A549 (cell line): ENCODE results near the gene ATG2A. TPM values are rescaled to one million over a fixed set of nuclear protein-coding genes. Genes with fewer than 3 reads are reported as not detected.

Experiments
- ATAC-seq, 2 experiments: fragments of 200-7000 bp in 1 of 2; fragments of >200 bp in 1 of 2; cut with Nextera tagmentation in 1 of 2; cut with Tn5 transposase in 1 of 2; 3 replicates each; pipeline versions ENCODE4 v1.8.0 to v1.9.1; 2018 to 2020; ENCODE audit warnings: mild to moderate bottlenecking in 1 of 2, moderate library complexity in 1 of 2
- CTCF ChIA-PET: fragments of 300-600 bp; sonication (Branson Sonifier 250); formaldehyde crosslinking; extraction: SDS; loops from one replicate; lab custom pipeline; 2021; ENCODE audit warnings: antibody characterized with exemption, inconsistent platforms; lab: Yijun Ruan, JAX
- POLR2A ChIA-PET: fragments of 350-600 bp; formaldehyde crosslinking; extraction: SDS; loops from one replicate; lab custom pipeline; 2021; ENCODE audit warnings: antibody characterized with exemption, inconsistent platforms; lab: Yijun Ruan, JAX
- DNase-seq, 2 experiments: peaks; one replicate each; pipeline versions ENCODE4 v3.0.0 to v3.0.0-alpha.2; 2011 to 2016; ENCODE audit warnings: low read depth in 1 of 2, low spot score in 1 of 2
- FAIRE-seq: peaks from 2 replicates; lab custom pipeline; 2011; peaks lifted over from hg19 to GRCh38; lab: Jason Lieb, UNC
- H3K27ac ChIP-seq, 2 experiments: fragments of >200 bp; sonication (Bioruptor Twin); formaldehyde crosslinking; 3 replicates each; pipeline ENCODE4 v1.5.1; 2016 to 2017
- H3K4me1 ChIP-seq: fragments of >200 bp; sonication (Bioruptor Twin); formaldehyde crosslinking; 3 replicates; pipeline ENCODE4 v1.6.1; 2016
- H3K4me2 ChIP-seq: fragments of >200 bp; sonication (Bioruptor Twin); formaldehyde crosslinking; 3 replicates; pipeline ENCODE4 v1.6.1; 2016
- H3K4me3 ChIP-seq: fragments of >200 bp; sonication (Bioruptor Twin); formaldehyde crosslinking; 3 replicates; pipeline ENCODE4 v1.5.1; 2016
- H3K9me3 ChIP-seq: fragments of >200 bp; sonication (Bioruptor Twin); formaldehyde crosslinking; 3 replicates; pipeline ENCODE4 v1.6.1; 2016
- CBX8 ChIP-seq: fragments of 200-600 bp; sonication (generic); IDR thresholded peaks from 2 replicates; pipeline ENCODE4 v1.6.1; 2016
- CHD4 ChIP-seq: fragments of 200-600 bp; sonication (generic); IDR thresholded peaks from 2 replicates; pipeline ENCODE4 v1.6.1; 2016; ENCODE audit warnings: antibody characterized with exemption, mild to moderate bottlenecking, borderline replicate concordance
- E2F6 ChIP-seq: IDR thresholded peaks from 2 replicates; pipeline ENCODE4 v1.6.1; 2012; ENCODE audit warnings: low read depth, borderline replicate concordance
- EHF ChIP-seq: fragments of 250-450 bp; sonication (Bioruptor Pico); IDR thresholded peaks from 2 replicates; pipeline ENCODE4 v1.5.0; 2020; ENCODE audit warnings: mild to moderate bottlenecking
- ESRRA ChIP-seq: fragments of 150-350 bp; IDR thresholded peaks from 2 replicates; pipeline ENCODE4 v1.6.1; 2014; ENCODE audit warnings: mild to moderate bottlenecking, low read length, borderline replicate concordance
- FOXS1 ChIP-seq: fragments of 250-450 bp; sonication (Bioruptor Pico); IDR thresholded peaks from 2 replicates; pipeline ENCODE4 v1.5.0; 2020; ENCODE audit warnings: mild to moderate bottlenecking, moderate library complexity
- GATA3 ChIP-seq: IDR thresholded peaks from 2 replicates; pipeline ENCODE4 v1.6.1; 2012; ENCODE audit warnings: borderline replicate concordance
- HDAC2 ChIP-seq: fragments of 200-600 bp; sonication (generic); IDR thresholded peaks from 2 replicates; pipeline ENCODE4 v1.6.1; 2016
- HEYL ChIP-seq: fragments of 250-450 bp; sonication (Bioruptor Pico); IDR thresholded peaks from 2 replicates; pipeline ENCODE4 v1.8.0; 2021; ENCODE audit warnings: mild to moderate bottlenecking, moderate library complexity
- HOXA7 ChIP-seq: fragments of 250-450 bp; sonication (Bioruptor Pico); IDR thresholded peaks from 2 replicates; pipeline ENCODE4 v1.5.0; 2020; ENCODE audit warnings: mild to moderate bottlenecking, moderate library complexity
- HOXB13 ChIP-seq: fragments of 250-450 bp; sonication (Bioruptor Pico); IDR thresholded peaks from 2 replicates; pipeline ENCODE4 v1.5.0; 2020; ENCODE audit warnings: low read depth, mild to moderate bottlenecking, moderate library complexity
- HOXB5 ChIP-seq: fragments of 250-450 bp; sonication (Bioruptor Pico); IDR thresholded peaks from 2 replicates; pipeline ENCODE4 v1.5.0; 2020; ENCODE audit warnings: mild to moderate bottlenecking, moderate library complexity
- MAX ChIP-seq: IDR thresholded peaks from 2 replicates; pipeline ENCODE4 v1.6.1; 2012
- MAZ ChIP-seq: fragments of 150-350 bp; IDR thresholded peaks from 2 replicates; pipeline ENCODE4 v1.6.1; 2014; ENCODE audit warnings: antibody characterized with exemption, low read depth, low read length, borderline replicate concordance
- MYC ChIP-seq: IDR thresholded peaks from 2 replicates; pipeline ENCODE4 v1.6.1; 2012; ENCODE audit warnings: mild to moderate bottlenecking, inconsistent platforms, low read length, improper control_type of control experiment, borderline replicate concordance
- NFE2L2 ChIP-seq: fragments of 150-350 bp; conservative IDR thresholded peaks from 2 replicates; pipeline ENCODE4 v1.6.1; 2014; ENCODE audit warnings: low read length
- PHF8 ChIP-seq: fragments of 200-600 bp; sonication (generic); IDR thresholded peaks from 2 replicates; pipeline ENCODE4 v1.6.1; 2016; ENCODE audit warnings: low read depth, mild to moderate bottlenecking, antibody characterized with exemption, moderate library complexity, borderline replicate concordance
- RARB ChIP-seq: fragments of 250-450 bp; sonication (Bioruptor Pico); IDR thresholded peaks from 2 replicates; pipeline ENCODE4 v1.8.0; 2021; ENCODE audit warnings: mild to moderate bottlenecking, moderate library complexity
- REST ChIP-seq: fragments of 200-600 bp; sonication (generic); IDR thresholded peaks from 2 replicates; pipeline ENCODE4 v1.6.1; 2016; ENCODE audit warnings: antibody characterized with exemption, mild to moderate bottlenecking, moderate library complexity
- RNF2 ChIP-seq: fragments of 200-600 bp; sonication (generic); IDR thresholded peaks from 2 replicates; pipeline ENCODE4 v1.6.1; 2016; ENCODE audit warnings: low read depth, mild to moderate bottlenecking, antibody characterized with exemption, moderate library complexity, borderline replicate concordance
- SMC3 ChIP-seq: fragments of >200 bp; sonication (Bioruptor Twin); formaldehyde crosslinking; IDR thresholded peaks from 3 replicates; pipeline ENCODE4 v1.6.1; 2018; ENCODE audit warnings: inconsistent platforms
- SREBF2 ChIP-seq: fragments of 450-650 bp; IDR thresholded peaks from 2 replicates; pipeline ENCODE4 v1.6.1; 2014; ENCODE audit warnings: mild to moderate bottlenecking, moderate library complexity
- TFCP2L1 ChIP-seq: fragments of 250-450 bp; sonication (Bioruptor Pico); IDR thresholded peaks from 2 replicates; pipeline ENCODE4 v1.5.0; 2021; ENCODE audit warnings: mild to moderate bottlenecking
- TP53 ChIP-seq: fragments of 250-450 bp; sonication (Bioruptor Pico); IDR thresholded peaks from 2 replicates; pipeline ENCODE4 v1.5.0; 2021; ENCODE audit warnings: mild to moderate bottlenecking, moderate library complexity
- ZC3H11A ChIP-seq: fragments of 450-650 bp; IDR thresholded peaks from 2 replicates; pipeline ENCODE4 v1.6.1; 2014; ENCODE audit warnings: antibody characterized with exemption, mild to moderate bottlenecking
- ZFP36 ChIP-seq: fragments of 450-650 bp; IDR thresholded peaks from 2 replicates; pipeline ENCODE4 v1.6.1; 2014; ENCODE audit warnings: borderline replicate concordance; ENCODE audit not compliant: partially characterized antibody
- ZNF302 ChIP-seq: fragments of 250-450 bp; sonication (Bioruptor Pico); IDR thresholded peaks from 2 replicates; pipeline ENCODE4 v1.9.0; 2021; ENCODE audit warnings: inconsistent platforms, mild to moderate bottlenecking, moderate library complexity
- WGBS: methylation state at CpG from one replicate; pipeline ENCODE4 v1.1.6; 2017; ENCODE audit errors: missing lambda C conversion rate; 5-methylcytosine and 5-hydroxymethylcytosine counted together
- polyA plus RNA-seq, 4 experiments: library from polyadenylated mRNA; depleted of rRNA in 3 of 4; stranded (reverse); fragments of >200 nt; fragmentation: RNase III in 1 of 4; extraction: RNeasy Plus Mini Kit Qiagen cat#74134 plus additional on column Dnase treatment in 1 of 4; gene quantifications; 2 replicates in 3 of 4; 3 replicates in 1 of 4; pipeline ENCODE4 v1.2.3, GENCODE V29; 2011 to 2017

The ATG2A gene
- polyA plus RNA-seq, 2 of the 4 experiments (the other 2 are of a cell fraction) = 3.1 to 13.4 TPM

- Histone ChIP-seq H3K9me3 (no peaks in the 10 kb centered on the region), H3K4me3 (no peak overlapping the region), H3K4me1 (peaks cover 4% of the 10 kb centered on the region; the same call in 2 of the 3 replicates), H3K27ac (no peak overlapping the region), H3K4me2 (no peak overlapping the region)
- 92% methylated on average over 23 of the region's 23 CpGs for WGBS
- ChIA-PET CTCF (interaction anchor here (1.5 to 5.7 kb wide), 3 partner anchors 9 to 55 kb away, joined by 4 to 52 read pairs (median 11); no protein-coding TSS in a partner anchor), POLR2A (no interaction called here)
- DNase-seq (no peak), FAIRE-seq (no peak), ATAC-seq (no peak)
- TF ChIP-seq GATA3 = no peak
- no peak for TF ChIP-seq MYC
- no peak for TF ChIP-seq RNF2
- no peak for TF ChIP-seq E2F6
- no peak for TF ChIP-seq MAX
- no peak for TF ChIP-seq REST
- TF ChIP-seq NFE2L2 = no peak
- no peak for TF ChIP-seq ZNF302 (CRISPR knock-in tag)
- TF ChIP-seq RARB (CRISPR knock-in tag) = no peak
- TF ChIP-seq TP53 (CRISPR knock-in tag) = no peak
- no peak for TF ChIP-seq CHD4
- no peak for TF ChIP-seq ZFP36
- TF ChIP-seq HDAC2 = no peak
These were observed 13.6 kb downstream of the ATG2A start for GRCh38 chr11:64903291-64903833.

GRCh38 chr11:64902102-64902900 is 14.7 kb downstream of the ATG2A start:
- Histone ChIP-seq H3K4me3 (no peak overlapping the region), H3K27ac (no peak overlapping the region), H3K9me3 (no peaks in the 10 kb centered on the region)
- FAIRE-seq (no peak), ATAC-seq (no peak)
- POLR2A ChIA-PET = no interaction called here
- TF ChIP-seq CHD4 (no peak), MAZ (no peak), MYC (no peak), ESRRA (no peak), RNF2 (no peak), SMC3 (no peak), HOXA7 (CRISPR knock-in tag) (no peak), FOXS1 (CRISPR knock-in tag) (no peak), HOXB13 (CRISPR knock-in tag) (no peak), SREBF2 (no peak), RARB (CRISPR knock-in tag) (no peak), NFE2L2 (no peak), HEYL (CRISPR knock-in tag) (no peak), CBX8 (no peak), HOXB5 (CRISPR knock-in tag) (no peak), EHF (no peak), PHF8 (no peak), TFCP2L1 (CRISPR knock-in tag) (no peak), ZC3H11A (no peak)
- TF ChIP-seq, all 56 proteins: peak for 0
- no peak for DNase-seq
- Histone ChIP-seq H3K4me1 (peaks cover 4% of the 10 kb centered on the region; the same call in 2 of the 3 replicates), H3K4me2 (no peak overlapping the region)
- CTCF ChIA-PET = interaction anchor here (1.1 to 31.5 kb wide), 4 partner anchors 8 to 51 kb away, joined by 5 to 1607 read pairs (median 30); partner anchors contain the start of gene CDC42BPG
- 89% methylated on average over 23 of the region's 30 CpGs for WGBS
